ENCODE data around the gene WEE2. TPM values are rescaled to one million over a fixed set of nuclear protein-coding genes. Genes with fewer than 3 reads are reported as not detected.
"Not testable (repeated sequence)": the region's sequence is repeated elsewhere in the genome, so short reads cannot be mapped to it uniquely, and the experiment has no call there.

Gene WEE2
- total and polyA plus RNA-seq, 7 donors = 0.20 TPM; not detected in 6

GRCh38 chr7:141686074-141686473 lies 22.1 kb upstream of the WEE2 start:
- DNase-seq = no peak
- TF ChIP-seq POLR2AphosphoS5 (IDR thresholded peaks at IDR 0.05) (no peak), CTCF (IDR thresholded peaks at IDR 0.05) (no peak), POLR2A (IDR thresholded peaks at IDR 0.05) (no peak), EP300 (IDR thresholded peaks at IDR 0.05) (no peak)
- H3K4me1 ChIP-seq = no peaks in the 10 kb centered on the region
- intact Hi-C loops (cut with DNase I) = no loop called here
- H3K27me3 ChIP-seq = no peaks in the 10 kb centered on the region
- no peak overlapping the region for H3K27ac ChIP-seq
- H3K36me3 ChIP-seq = peaks cover 0 to 50% (median 14%) of the 10 kb centered on the region in 4 donors
- 92% methylated on average over 3 of the region's 3 CpGs for WGBS, 2 donors
- no peak overlapping the region for H3K4me3 ChIP-seq
- no peaks in the 10 kb centered on the region for H3K9me3 ChIP-seq

- no peaks in the 10 kb centered on the region for H3K4me1 ChIP-seq
- WGBS, 2 donors = 91 to 95% methylated on average over 6 of the region's 6 CpGs
- H3K4me3 ChIP-seq = no peak overlapping the region
- no peaks in the 10 kb centered on the region for H3K27me3 ChIP-seq
- TF ChIP-seq POLR2AphosphoS5 (IDR thresholded peaks at IDR 0.05) = no peak
- TF ChIP-seq EP300 (IDR thresholded peaks at IDR 0.05) = no peak
- intact Hi-C loops (cut with DNase I) = no loop called here
- H3K36me3 ChIP-seq = peaks cover 0 to 44% (median 14%) of the 10 kb centered on the region in 4 donors
- no peaks in the 10 kb centered on the region for H3K9me3 ChIP-seq
- H3K27ac ChIP-seq = no peak overlapping the region
- no peak for DNase-seq
Observed at GRCh38 chr7:141686670-141687069, 21.5 kb upstream of the WEE2 start.

GRCh38 chr7:141688043-141688442 lies 20.1 kb upstream of the WEE2 start:
- H3K4me3 ChIP-seq = no peak overlapping the region
- intact Hi-C loops (cut with DNase I) = no loop called here
- no peak for TF ChIP-seq POLR2A (IDR thresholded peaks at IDR 0.05)
- TF ChIP-seq POLR2AphosphoS5 (IDR thresholded peaks at IDR 0.05) = no peak
- TF ChIP-seq EP300 (IDR thresholded peaks at IDR 0.05) = no peak
- no peak for TF ChIP-seq CTCF (IDR thresholded peaks at IDR 0.05)
- 97 to 98% methylated on average over 5 of the region's 5 CpGs for WGBS, 2 donors
- no peak for DNase-seq
- H3K27ac ChIP-seq = no peak overlapping the region
- no peaks in the 10 kb centered on the region for H3K27me3 ChIP-seq
- H3K4me1 ChIP-seq = no peaks in the 10 kb centered on the region
- no peaks in the 10 kb centered on the region for H3K9me3 ChIP-seq
- H3K36me3 ChIP-seq = peaks cover 0 to 30% (median 7%) of the 10 kb centered on the region in 4 donors

- intact Hi-C loops (cut with DNase I); H3K9me3 ChIP-seq: not testable (repeated sequence)
- WGBS, 2 donors = 97 to 99% methylated on average over 3 of the region's 3 CpGs
Observed at GRCh38 chr7:141689072-141689825, 18.9 kb upstream of the WEE2 start.

GRCh38 chr7:141691540-141691939 lies 16.6 kb upstream of the WEE2 start:
- intact Hi-C loops (cut with DNase I) = no loop called here
- Histone ChIP-seq H3K27me3 (no peaks in the 10 kb centered on the region), H3K36me3 (no peaks in the 10 kb centered on the region), H3K4me3 (no peak overlapping the region), H3K9me3 (no peaks in the 10 kb centered on the region), H3K27ac (no peak overlapping the region), H3K4me1 (peaks cover 0 to 3% (median 0%) of the 10 kb centered on the region in 4 donors)
- WGBS, 2 donors = 76 to 90% methylated on average over 3 of the region's 3 CpGs
- TF ChIP-seq POLR2A (IDR thresholded peaks at IDR 0.05) = no peak
- TF ChIP-seq POLR2AphosphoS5 (IDR thresholded peaks at IDR 0.05) = no peak
- TF ChIP-seq CTCF (IDR thresholded peaks at IDR 0.05) = no peak
- TF ChIP-seq EP300 (IDR thresholded peaks at IDR 0.05) = no peak
- no peak for DNase-seq

More at GRCh38 chr7:141689072-141689825, 18.9 kb upstream of the WEE2 start:
- H3K36me3 ChIP-seq = peaks cover 0 to 18% (median 7%) of the 10 kb centered on the region in 4 donors
- H3K27me3 ChIP-seq, H3K4me1 ChIP-seq, DNase-seq, H3K27ac ChIP-seq, H3K4me3 ChIP-seq: not testable (repeated sequence)

Data from sigmoid colon (tissue), 7 donors.